ENCODE data around the gene CHD1.
"Not testable (repeated sequence)": the region's sequence is repeated elsewhere in the genome, so short reads cannot be mapped to it uniquely, and the experiment has no call there.

CHD1 gene

GRCh38 chr5:98968056-98968564 lies 39.3 kb upstream of the CHD1 start:
- TF ChIP-seq CTCF (IDR thresholded peaks at IDR 0.05; ENCODE audit: insufficient read depth, low read depth, low read length, missing control alignments), result no peak
- no peak for DNase-seq (ENCODE audit: low read depth)

GRCh38 chr5:98965226-98965625 lies 36.4 kb upstream of the CHD1 start:
- DNase-seq (ENCODE audit: low read depth), result no peak
- TF ChIP-seq CTCF (IDR thresholded peaks at IDR 0.05; ENCODE audit: insufficient read depth, low read depth, low read length, missing control alignments), result no peak
- no peak overlapping the region for H3K4me3 ChIP-seq (ENCODE audit: low read depth, low read length)

More at GRCh38 chr5:98968056-98968564, 39.3 kb upstream of the CHD1 start:
- no peak overlapping the region for H3K4me3 ChIP-seq (ENCODE audit: low read depth, low read length)

GRCh38 chr5:98964621-98965020 lies 35.8 kb upstream of the CHD1 start:
- TF ChIP-seq CTCF (IDR thresholded peaks at IDR 0.05; ENCODE audit: insufficient read depth, low read depth, low read length, missing control alignments), result no peak
- DNase-seq (ENCODE audit: low read depth), result no peak
- no peak overlapping the region for H3K4me3 ChIP-seq (ENCODE audit: low read depth, low read length)

GRCh38 chr5:98963019-98963418 lies 34.2 kb upstream of the CHD1 start:
- no peak overlapping the region for H3K4me3 ChIP-seq (ENCODE audit: low read depth, low read length)
- DNase-seq (ENCODE audit: low read depth), result no peak
- TF ChIP-seq CTCF (IDR thresholded peaks at IDR 0.05; ENCODE audit: insufficient read depth, low read depth, low read length, missing control alignments), result no peak

- no peak for TF ChIP-seq CTCF (IDR thresholded peaks at IDR 0.05; ENCODE audit: insufficient read depth, low read depth, low read length, missing control alignments)
- no peak overlapping the region for H3K4me3 ChIP-seq (ENCODE audit: low read depth, low read length)
- DNase-seq (ENCODE audit: low read depth), result no peak
Observed at GRCh38 chr5:98962587-98962986, 33.8 kb upstream of the CHD1 start.

GRCh38 chr5:98961665-98962344 lies 33.0 kb upstream of the CHD1 start:
- no peak for DNase-seq (ENCODE audit: low read depth)
- no peak for TF ChIP-seq CTCF (IDR thresholded peaks at IDR 0.05; ENCODE audit: insufficient read depth, low read depth, low read length, missing control alignments)
- H3K4me3 ChIP-seq (ENCODE audit: low read depth, low read length), result no peak overlapping the region

GRCh38 chr5:98957307-98957706 lies 28.5 kb upstream of the CHD1 start:
- no peak overlapping the region for H3K4me3 ChIP-seq (ENCODE audit: low read depth, low read length)
- DNase-seq (ENCODE audit: low read depth), result no peak
- TF ChIP-seq CTCF (IDR thresholded peaks at IDR 0.05; ENCODE audit: insufficient read depth, low read depth, low read length, missing control alignments), result no peak

- H3K4me3 ChIP-seq (ENCODE audit: low read depth, low read length); DNase-seq (ENCODE audit: low read depth): not testable (repeated sequence)
Observed at GRCh38 chr5:98955888-98956287, 27.1 kb upstream of the CHD1 start.

GRCh38 chr5:98955471-98955870 lies 26.7 kb upstream of the CHD1 start:
- H3K4me3 ChIP-seq (ENCODE audit: low read depth, low read length); DNase-seq (ENCODE audit: low read depth): not testable (repeated sequence)

Measured in GM12865 (cell line).